CD4-positive, alpha-beta T cell (primary cell): ENCODE data around the gene GLYR1. TPM values are rescaled to one million over a fixed set of nuclear protein-coding genes. Genes with fewer than 3 reads are reported as not detected.

Experiments used
- ATAC-seq: fragments of 200-7000 bp; cut with Tn5 transposase; one replicate; pipeline ENCODE4 v1.10.0; 2022; ENCODE audit warnings: mild to moderate bottlenecking; ENCODE audit not compliant: poor library complexity
- CTCF ChIA-PET: fragments of 350-600 bp; sonication (Branson Sonifier 250); formaldehyde crosslinking; loops from one replicate; lab custom pipeline; 2021; ENCODE audit warnings: antibody characterized with exemption, inconsistent platforms; lab: Charles Lee
- POLR2A ChIA-PET: fragments of 350-600 bp; sonication (Branson Sonifier 250); formaldehyde crosslinking; loops from one replicate; lab custom pipeline; 2021; ENCODE audit warnings: antibody characterized with exemption, inconsistent platforms; lab: Charles Lee
- DNase-seq, 14 experiments: peaks; one replicate each; pipeline ENCODE4 v3.0.0-alpha.2; 2013 to 2020; ENCODE audit warnings: mixed read lengths in 2 of 14
- H3K27ac ChIP-seq, 2 donors: one replicate each; pipeline versions ENCODE4 v1.5.1 to v1.7.0; 2013; ENCODE audit warnings: low read length in 2 of 2, low read depth in 1 of 2, mild to moderate bottlenecking in 1 of 2
- H3K27me3 ChIP-seq, 2 experiments: 1 replicate in 1 of 2; 2 replicates in 1 of 2; pipeline versions ENCODE4 v1.6.1 to v1.7.0; 2013; ENCODE audit warnings: low read length in 2 of 2, control low read depth in 1 of 2, mild to moderate bottlenecking in 1 of 2, moderate library complexity in 1 of 2; ENCODE audit not compliant: insufficient read depth in 2 of 2, control insufficient read depth in 1 of 2
- H3K36me3 ChIP-seq: one replicate; pipeline ENCODE4 v1.6.1; 2013; ENCODE audit warnings: low read length, control low read depth; ENCODE audit not compliant: insufficient read depth
- H3K4me1 ChIP-seq: one replicate; pipeline ENCODE4 v1.6.1; 2013; ENCODE audit warnings: low read length, control low read depth; ENCODE audit not compliant: insufficient read depth
- H3K4me3 ChIP-seq: one replicate; pipeline ENCODE4 v1.5.1; 2013; ENCODE audit warnings: mild to moderate bottlenecking, low read length, moderate library complexity
- H3K9me3 ChIP-seq, 2 experiments: 1 replicate in 1 of 2; 2 replicates in 1 of 2; pipeline versions ENCODE4 v1.6.1 to v1.7.0; 2013; ENCODE audit warnings: low read length in 2 of 2, mild to moderate bottlenecking in 2 of 2, control low read depth in 1 of 2, moderate library complexity in 1 of 2; ENCODE audit not compliant: control insufficient read depth in 1 of 2, insufficient read depth in 1 of 2
- H3K27ac Mint-ChIP-seq: one replicate; pipeline ENCODE4 v1.8.0; 2020; ENCODE audit warnings: mixed read lengths
- H3K27me3 Mint-ChIP-seq: one replicate; pipeline ENCODE4 v1.8.0; 2021; ENCODE audit warnings: mixed read lengths
- H3K36me3 Mint-ChIP-seq: one replicate; pipeline ENCODE4 v1.8.0; 2021; ENCODE audit warnings: low read depth, mixed read lengths
- H3K4me1 Mint-ChIP-seq: one replicate; pipeline ENCODE4 v1.8.0; 2021; ENCODE audit warnings: low read depth, mixed read lengths
- H3K4me3 Mint-ChIP-seq: one replicate; pipeline ENCODE4 v1.8.0; 2020; ENCODE audit warnings: mild to moderate bottlenecking, mixed read lengths
- H3K9me3 Mint-ChIP-seq: one replicate; pipeline ENCODE4 v1.8.0; 2020; ENCODE audit warnings: mixed read lengths
- CTCF ChIP-seq: fragments of 200-600 bp; IDR thresholded peaks from one replicate; pipeline ENCODE4 v1.8.0; 2022; ENCODE audit warnings: antibody characterized with exemption, mild to moderate bottlenecking
- intact Hi-C, 2 experiments: fragments of 100-400 bp; cut with DNase I in 1 of 2; cut with micrococcal nuclease in 1 of 2; formaldehyde crosslinking; loops; one replicate each; pipeline versions ENCODE4 v1.15.1 to v1.9.0; 2023 to 2025; cut with DNase I, micrococcal nuclease
- total RNA-seq, 174 experiments: library from RNA in 2 of 174; stranded (reverse) in 2 of 174; gene quantifications; one replicate each; pipeline ENCODE4 v1.2.3 and lab custom pipeline; 2021 to 2026

The GLYR1 gene
- total RNA-seq, 2 experiments from 2014 or later: 71.7 to 77.2 TPM

GRCh38 chr16:4811773-4812172 is 35.3 kb downstream of the GLYR1 start:
- peaks cover 74% of the 10 kb centered on the region for H3K36me3 Mint-ChIP-seq
- H3K4me3 Mint-ChIP-seq: no peak overlapping the region
- Histone ChIP-seq H3K4me1 (no peaks in the 10 kb centered on the region), H3K27me3 (no peaks in the 10 kb centered on the region), H3K36me3 (peaks cover 66% of the 10 kb centered on the region), H3K4me3 (no peak overlapping the region), H3K27ac (no peak overlapping the region), H3K9me3 (no peaks in the 10 kb centered on the region)
- DNase-seq (no peak), ATAC-seq (no peak)
- H3K27ac Mint-ChIP-seq: no peak overlapping the region
- no peak for TF ChIP-seq CTCF
- ChIA-PET CTCF (no interaction called here), POLR2A (no interaction called here)
- H3K4me1 Mint-ChIP-seq: no peaks in the 10 kb centered on the region
- H3K27me3 Mint-ChIP-seq: no peaks in the 10 kb centered on the region
- intact Hi-C loops: no loop called here
- H3K9me3 Mint-ChIP-seq: no peaks in the 10 kb centered on the region

DNA sequence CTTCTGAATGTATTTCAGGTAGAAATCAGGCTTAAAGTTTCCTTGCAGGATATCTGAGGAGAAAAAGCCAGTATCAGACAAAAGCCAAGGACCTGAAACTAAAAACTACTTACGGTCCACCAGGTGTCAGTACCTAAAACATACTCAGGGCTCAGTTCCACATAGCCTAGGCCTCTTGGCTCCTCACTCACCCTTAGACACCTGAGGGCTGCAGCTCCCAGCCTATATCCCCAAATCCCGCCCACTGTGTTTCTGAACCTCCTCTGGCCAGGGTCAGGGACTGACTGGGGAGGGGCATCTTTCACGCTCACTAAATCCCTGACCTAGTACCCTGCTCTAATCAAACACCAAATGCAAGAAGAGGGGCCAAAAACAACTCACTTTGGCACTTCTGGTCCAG is 35.8 kb downstream of the GLYR1 start:
- no peak overlapping the region for H3K4me3 ChIP-seq
- DNase-seq: no peak
- peaks cover 65% of the 10 kb centered on the region for H3K36me3 ChIP-seq
- H3K27ac Mint-ChIP-seq: no peak overlapping the region
- no peaks in the 10 kb centered on the region for H3K4me1 ChIP-seq
- POLR2A ChIA-PET: interaction anchor here (1.4 kb wide), 1 partner anchor 9 kb away, joined by 3 read pairs; the partner anchor contains the start of gene ROGDI
- H3K4me1 Mint-ChIP-seq: no peaks in the 10 kb centered on the region
- no peak overlapping the region for H3K27ac ChIP-seq
- intact Hi-C loops: no loop called here
- peaks cover 71% of the 10 kb centered on the region for H3K36me3 Mint-ChIP-seq
- no peak for ATAC-seq
- CTCF ChIA-PET: no interaction called here
- no peaks in the 10 kb centered on the region for H3K27me3 ChIP-seq
- no peaks in the 10 kb centered on the region for H3K9me3 Mint-ChIP-seq
- TF ChIP-seq CTCF: no peak
- H3K27me3 Mint-ChIP-seq: no peaks in the 10 kb centered on the region
- H3K9me3 ChIP-seq: no peaks in the 10 kb centered on the region
- no peak overlapping the region for H3K4me3 Mint-ChIP-seq

- Histone ChIP-seq H3K4me1 (peaks cover 11% of the 10 kb centered on the region), H3K9me3 (no peaks in the 10 kb centered on the region), H3K36me3 (peaks cover 40% of the 10 kb centered on the region), H3K27ac (no peak overlapping the region), H3K4me3 (no peak overlapping the region), H3K27me3 (no peaks in the 10 kb centered on the region)
- ATAC-seq: no peak
- ChIA-PET CTCF (no interaction called here), POLR2A (no interaction called here)
- Mint-ChIP-seq H3K27ac (no peak overlapping the region), H3K27me3 (no peaks in the 10 kb centered on the region), H3K36me3 (peaks cover 50% of the 10 kb centered on the region), H3K4me1 (peaks cover 15% of the 10 kb centered on the region), H3K9me3 (no peaks in the 10 kb centered on the region), H3K4me3 (no peak overlapping the region)
- no peak for DNase-seq
- intact Hi-C loops: loop anchor here in 1 of 2 experiments (10.0 kb wide), 1 partner anchor 191 kb away; the partner anchor contains the start of gene UBALD1
- no peak for TF ChIP-seq CTCF
Measured at GRCh38 chr16:4806280-4806679, 40.8 kb downstream of the GLYR1 start.
